HFFc6 (cell line): ENCODE results near the gene GCNT2. TPM values are rescaled to one million over a fixed set of nuclear protein-coding genes. Genes with fewer than 3 reads are reported as not detected.
"Not testable (repeated sequence)": the region's sequence is repeated elsewhere in the genome, so short reads cannot be mapped to it uniquely, and the experiment has no call there.

Source experiments
- DNase-seq: peaks from one replicate; pipeline ENCODE4 v3.0.0-alpha.2; 2018
- H3K27ac Mint-ChIP-seq: 2 replicates; pipeline ENCODE4 v1.8.0; 2020; ENCODE audit warnings: mild to moderate bottlenecking, mixed read lengths
- H3K27me3 Mint-ChIP-seq: 2 replicates; pipeline ENCODE4 v1.8.0; 2021; ENCODE audit warnings: mild to moderate bottlenecking, moderate library complexity, mixed read lengths; ENCODE audit not compliant: insufficient read depth
- H3K36me3 Mint-ChIP-seq: 2 replicates; pipeline ENCODE4 v1.8.0; 2021; ENCODE audit warnings: low read depth, mixed read lengths
- H3K4me1 Mint-ChIP-seq: 2 replicates; pipeline ENCODE4 v1.8.0; 2020; ENCODE audit warnings: low read depth, mixed read lengths
- H3K4me3 Mint-ChIP-seq: 2 replicates; pipeline ENCODE4 v1.8.0; 2020; ENCODE audit warnings: mild to moderate bottlenecking, moderate library complexity, mixed read lengths
- H3K9me3 Mint-ChIP-seq: 2 replicates; pipeline ENCODE4 v1.8.0; 2020; ENCODE audit warnings: mild to moderate bottlenecking, mixed read lengths
- total RNA-seq, 6 experiments: library from RNA; stranded (reverse); fragmentation: NEBNext Ultra II Directional; extraction: Animal tissue kit (Norgen Biotek cat#: 25700); gene quantifications; 2 replicates in 1 of 6; 3 replicates in 5 of 6; pipeline ENCODE4 v1.2.3, GENCODE V29; 2021
- TF ChIP-seq, protein P1 (sequence below): fragments of 200-600 bp; sonication (generic); IDR thresholded peaks from 2 replicates; pipeline ENCODE4 v1.5.0; 2021; ENCODE audit warnings: antibody characterized with exemption, mild to moderate bottlenecking

GCNT2 gene
- total RNA-seq, 6 experiments from 2014 or later = 0.14 to 7.1 (median 5.7) TPM

DNA sequence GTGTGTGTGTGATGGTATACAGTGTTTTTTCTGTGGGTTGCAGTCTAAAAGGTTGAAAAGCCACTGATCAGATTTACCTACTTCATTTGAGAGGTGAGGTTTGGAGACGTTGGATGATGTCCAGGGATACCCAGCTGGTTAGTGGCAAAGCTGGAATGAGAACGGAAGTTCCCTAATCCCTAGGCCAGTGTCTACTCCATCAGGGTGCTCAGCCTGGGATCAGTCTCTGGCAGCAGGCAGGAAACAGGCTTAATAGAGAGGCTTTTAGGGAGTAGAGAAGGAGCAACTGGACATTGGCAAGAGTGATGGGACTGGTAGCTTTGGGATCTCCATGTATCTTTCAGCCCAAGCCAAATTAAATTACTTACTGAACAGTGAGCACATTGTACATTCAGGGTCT, 92.6 kb downstream of the GCNT2 start:
- peaks cover 8% of the 10 kb centered on the region; the same call in 1 of the 2 replicates for H3K27me3 Mint-ChIP-seq
- DNase-seq = no peak
- TF ChIP-seq, protein P1, sequence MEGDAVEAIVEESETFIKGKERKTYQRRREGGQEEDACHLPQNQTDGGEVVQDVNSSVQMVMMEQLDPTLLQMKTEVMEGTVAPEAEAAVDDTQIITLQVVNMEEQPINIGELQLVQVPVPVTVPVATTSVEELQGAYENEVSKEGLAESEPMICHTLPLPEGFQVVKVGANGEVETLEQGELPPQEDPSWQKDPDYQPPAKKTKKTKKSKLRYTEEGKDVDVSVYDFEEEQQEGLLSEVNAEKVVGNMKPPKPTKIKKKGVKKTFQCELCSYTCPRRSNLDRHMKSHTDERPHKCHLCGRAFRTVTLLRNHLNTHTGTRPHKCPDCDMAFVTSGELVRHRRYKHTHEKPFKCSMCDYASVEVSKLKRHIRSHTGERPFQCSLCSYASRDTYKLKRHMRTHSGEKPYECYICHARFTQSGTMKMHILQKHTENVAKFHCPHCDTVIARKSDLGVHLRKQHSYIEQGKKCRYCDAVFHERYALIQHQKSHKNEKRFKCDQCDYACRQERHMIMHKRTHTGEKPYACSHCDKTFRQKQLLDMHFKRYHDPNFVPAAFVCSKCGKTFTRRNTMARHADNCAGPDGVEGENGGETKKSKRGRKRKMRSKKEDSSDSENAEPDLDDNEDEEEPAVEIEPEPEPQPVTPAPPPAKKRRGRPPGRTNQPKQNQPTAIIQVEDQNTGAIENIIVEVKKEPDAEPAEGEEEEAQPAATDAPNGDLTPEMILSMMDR = no peak
- H3K36me3 Mint-ChIP-seq = peaks cover 6% of the 10 kb centered on the region; the same call in 1 of the 2 replicates
- H3K9me3 Mint-ChIP-seq = peaks cover 17% of the 10 kb centered on the region
- no peak overlapping the region for H3K27ac Mint-ChIP-seq
- peak overlapping the region; percentile 18; the same call in 1 of the 2 replicates for H3K4me3 Mint-ChIP-seq
- peaks cover 55% of the 10 kb centered on the region; the same call in 1 of the 2 replicates for H3K4me1 Mint-ChIP-seq

DNA sequence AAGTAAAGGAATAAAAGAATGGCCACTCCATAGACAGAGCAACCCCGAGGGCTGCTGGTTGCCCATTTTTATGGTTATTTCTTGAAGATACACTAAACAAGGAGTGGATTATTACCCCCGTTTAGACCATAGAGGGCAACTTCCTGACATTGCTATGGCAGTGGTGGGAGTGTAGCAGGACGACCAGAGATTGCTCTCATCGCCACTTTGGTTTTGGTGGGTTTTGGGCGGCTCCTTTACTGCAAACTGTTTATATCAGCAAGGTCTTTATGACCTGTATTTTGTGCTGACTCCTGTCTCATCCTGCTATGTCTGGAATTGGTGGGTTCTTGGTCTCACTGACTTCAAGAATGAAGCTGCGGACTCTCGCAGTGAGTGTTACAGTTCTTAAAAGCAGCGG, 94.5 kb downstream of the GCNT2 start:
- TF ChIP-seq, protein P1 = no peak
- H3K4me1 Mint-ChIP-seq = peaks cover 49% of the 10 kb centered on the region; the same call in 1 of the 2 replicates
- peaks cover 17% of the 10 kb centered on the region for H3K9me3 Mint-ChIP-seq
- H3K36me3 Mint-ChIP-seq = peaks cover 6% of the 10 kb centered on the region; the same call in 1 of the 2 replicates
- H3K27me3 Mint-ChIP-seq = peaks cover 6% of the 10 kb centered on the region; the same call in 1 of the 2 replicates
- DNase-seq = no peak
- no peak overlapping the region for H3K27ac Mint-ChIP-seq
- peak overlapping the region; percentile 68; the same call in 1 of the 2 replicates for H3K4me3 Mint-ChIP-seq

DNA sequence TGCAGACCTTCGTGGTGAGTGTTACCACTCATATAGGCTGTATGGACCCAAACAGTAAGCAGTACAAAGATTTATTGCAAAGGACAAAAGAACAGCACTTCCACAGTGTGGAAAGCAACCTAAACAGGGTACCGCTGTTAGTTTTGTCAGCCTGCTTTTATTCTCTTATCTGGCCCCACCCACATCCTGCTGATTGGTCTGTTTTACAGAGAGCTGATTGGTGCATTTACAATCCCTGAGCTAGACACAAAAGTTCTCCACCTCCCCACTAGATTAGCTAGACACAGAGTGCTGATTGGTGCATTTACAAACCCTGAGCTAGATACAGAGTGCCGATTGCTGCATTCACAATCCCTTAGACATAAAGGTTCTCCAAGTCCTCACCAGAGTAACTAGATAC, 95.1 kb downstream of the GCNT2 start:
- Mint-ChIP-seq H3K4me3 (peak overlapping the region; percentile 3; the same call in 1 of the 2 replicates), H3K4me1 (peaks cover 48% of the 10 kb centered on the region; the same call in 1 of the 2 replicates), H3K9me3 (peaks cover 17% of the 10 kb centered on the region)
- DNase-seq, H3K36me3 Mint-ChIP-seq, H3K27me3 Mint-ChIP-seq, H3K27ac Mint-ChIP-seq: not testable (repeated sequence)

DNA sequence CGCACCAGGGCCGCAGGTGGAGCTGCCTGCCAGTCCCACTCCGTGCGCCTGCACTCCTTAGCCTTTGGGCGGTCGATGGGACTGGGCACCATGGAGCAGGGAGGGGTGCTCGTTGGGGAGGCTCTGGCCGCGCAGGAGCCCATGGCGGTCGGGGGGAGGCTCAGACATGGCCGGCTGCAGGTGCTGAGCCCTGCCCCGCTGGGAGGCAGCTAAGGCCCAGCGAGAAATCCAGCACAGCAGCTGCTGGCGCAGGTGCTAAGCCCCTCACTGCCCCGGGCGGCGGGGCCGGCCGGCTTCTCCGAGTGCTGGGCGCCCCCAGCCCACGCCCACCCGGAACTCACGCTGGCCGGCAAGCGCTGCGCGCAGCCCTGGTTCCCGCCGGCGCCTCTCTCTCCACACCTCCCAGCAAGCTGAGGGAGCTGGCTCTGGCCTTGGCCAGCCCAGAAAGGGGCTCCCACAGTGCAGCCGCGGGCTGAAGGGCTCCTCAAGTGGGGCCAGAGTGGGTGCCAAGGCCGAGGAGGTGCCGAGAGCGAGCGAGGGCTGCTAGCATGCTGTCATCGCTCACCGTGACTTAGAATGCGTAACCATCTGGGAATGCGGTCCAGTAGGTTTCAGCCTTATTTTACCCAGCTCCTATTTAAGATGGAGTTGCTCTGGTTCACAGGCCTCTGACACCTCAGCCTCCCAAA, 96.0 kb downstream of the GCNT2 start:
- no peak overlapping the region for H3K4me3 Mint-ChIP-seq
- H3K27me3 Mint-ChIP-seq = peaks cover 6% of the 10 kb centered on the region; the same call in 1 of the 2 replicates
- DNase-seq = no peak
- TF ChIP-seq, protein P1 = no peak
- peaks cover 52% of the 10 kb centered on the region; the same call in 1 of the 2 replicates for H3K4me1 Mint-ChIP-seq
- H3K36me3 Mint-ChIP-seq = peaks cover 13% of the 10 kb centered on the region; the same call in 1 of the 2 replicates
- peaks cover 17% of the 10 kb centered on the region for H3K9me3 Mint-ChIP-seq
- H3K27ac Mint-ChIP-seq = no peak overlapping the region

DNA sequence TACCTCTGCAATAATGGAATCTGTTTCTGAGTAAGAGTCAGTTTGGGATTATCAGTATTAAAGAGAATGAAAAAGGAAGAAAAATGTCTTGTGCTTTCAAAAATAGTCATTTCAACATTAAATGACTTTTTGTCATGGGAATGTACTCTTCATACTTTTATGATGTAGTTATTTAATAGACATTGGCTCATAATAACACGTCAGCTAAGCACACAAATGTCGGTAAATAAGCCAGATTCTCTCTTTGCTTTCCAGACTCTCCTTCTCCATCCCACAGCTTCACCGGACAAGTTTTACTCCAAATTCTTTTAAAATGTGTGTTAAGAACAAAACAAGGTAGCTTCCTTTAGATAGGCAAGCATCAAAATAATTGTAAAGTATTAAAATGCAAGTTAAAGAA, 97.3 kb downstream of the GCNT2 start:
- DNase-seq = no peak
- Mint-ChIP-seq H3K27ac (no peak overlapping the region), H3K4me3 (no peak overlapping the region), H3K36me3 (peaks cover 13% of the 10 kb centered on the region; the same call in 1 of the 2 replicates), H3K4me1 (peaks cover 44% of the 10 kb centered on the region; the same call in 1 of the 2 replicates), H3K9me3 (peaks cover 17% of the 10 kb centered on the region), H3K27me3 (peaks cover 6% of the 10 kb centered on the region; the same call in 1 of the 2 replicates)
- TF ChIP-seq, protein P1 = no peak

DNA sequence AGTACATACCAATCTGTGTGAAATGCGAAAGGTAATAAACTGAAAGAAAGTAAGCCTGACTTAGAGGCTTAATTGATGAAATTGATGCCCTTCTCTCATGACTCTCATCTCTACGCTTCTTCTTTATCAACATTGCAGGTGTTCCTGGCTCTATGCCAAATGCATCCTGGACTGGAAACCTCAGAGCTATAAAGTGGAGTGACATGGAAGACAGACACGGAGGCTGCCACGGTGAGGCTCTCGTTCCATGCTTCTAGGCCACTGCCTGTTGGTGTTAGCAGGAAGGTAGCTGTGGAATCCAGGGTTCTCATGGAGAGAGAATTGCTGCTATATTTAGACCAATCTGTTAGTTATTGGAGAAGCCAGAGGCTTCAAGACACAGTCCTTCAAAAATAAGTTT, 100.1 kb downstream of the GCNT2 start:
- no peak for DNase-seq
- Mint-ChIP-seq H3K27me3 (no peaks in the 10 kb centered on the region), H3K4me3 (no peak overlapping the region), H3K9me3 (peaks cover 18% of the 10 kb centered on the region), H3K27ac (no peak overlapping the region), H3K36me3 (peaks cover 24% of the 10 kb centered on the region; the same call in 1 of the 2 replicates), H3K4me1 (peaks cover 28% of the 10 kb centered on the region; the same call in 1 of the 2 replicates)
- TF ChIP-seq, protein P1 = no peak
